ENCODE measurements around the gene NRAP. TPM values are rescaled to one million over a fixed set of nuclear protein-coding genes. Genes with fewer than 3 reads are reported as not detected.

The NRAP gene
- total RNA-seq, 1 experiment from 2014 or later = not detected

DNA sequence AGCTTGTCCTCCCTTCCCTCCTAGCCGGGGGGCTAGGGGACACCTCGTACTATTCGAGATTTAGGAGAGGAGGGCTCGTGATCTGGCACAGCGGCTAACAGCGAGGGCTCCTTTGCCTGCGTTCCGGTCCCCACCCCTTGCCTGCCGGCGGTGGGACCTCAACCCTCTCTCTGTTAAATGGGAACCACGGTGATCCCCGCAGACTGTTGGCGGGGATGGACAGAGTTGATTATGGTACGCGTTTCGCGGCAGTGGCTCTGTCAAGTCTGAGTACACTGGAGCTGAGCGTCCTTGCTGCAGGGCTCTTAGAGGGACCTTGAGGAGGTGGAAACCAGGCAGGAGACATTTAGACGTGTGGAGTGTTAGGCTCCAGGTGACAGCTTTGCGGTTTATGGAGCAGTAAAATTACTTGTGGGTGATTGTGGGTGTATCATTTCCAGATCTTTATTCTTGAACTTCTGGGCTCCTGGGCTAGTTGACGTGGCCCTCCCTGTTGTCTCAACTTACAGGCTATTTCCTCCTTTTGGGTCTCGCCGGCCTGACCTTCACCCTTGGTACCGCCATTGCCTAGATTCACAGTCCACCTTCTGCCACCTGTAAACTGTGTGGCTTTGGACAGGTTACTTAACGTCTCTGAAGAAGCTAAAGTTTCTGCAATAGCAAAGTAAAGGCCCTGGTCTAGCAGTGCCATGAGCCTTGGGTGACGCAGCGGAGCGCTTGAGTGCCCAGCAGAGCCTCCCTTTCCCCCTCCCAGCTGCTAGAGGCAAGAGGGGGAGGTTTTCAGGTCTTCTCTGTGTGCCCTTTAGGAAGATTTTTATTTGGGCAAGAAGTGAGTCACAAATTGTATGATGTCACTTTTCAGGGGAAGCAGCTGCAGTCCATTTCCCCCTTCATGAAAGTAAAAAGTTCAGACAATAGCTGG lies 16.6 kb upstream of the NRAP start:
- H3K27ac Mint-ChIP-seq (ENCODE audit: low read depth, unreplicated experiment) = peak overlapping the region; percentile 97
- BruUV-seq (replicated peaks) = TSS peak; percentile 27
- POLR2A ChIA-PET = interaction anchor here (0.6 to 1.8 kb wide), 10 partner anchors 9 to 865 kb away, joined by 3 to 5 read pairs (median 4); partner anchors contain the start of gene CCDC186
- peak; percentile 56 for DNase-seq (ENCODE audit: unreplicated experiment)
- intact Hi-C loops (cut with micrococcal nuclease) = no loop called here
- peak overlapping the region; percentile 78 for H3K4me3 Mint-ChIP-seq (ENCODE audit: unreplicated experiment)
- CTCF ChIA-PET = interaction anchor here (0.6 to 1.5 kb wide), 5 partner anchors 8 to 528 kb away, joined by 3 to 5 read pairs (median 3); no protein-coding TSS in a partner anchor
- no peaks in the 10 kb centered on the region for H3K36me3 Mint-ChIP-seq (ENCODE audit: insufficient read depth, unreplicated experiment)
- H3K9me3 Mint-ChIP-seq (ENCODE audit: unreplicated experiment) = peaks cover 18% of the 10 kb centered on the region
- H3K4me1 Mint-ChIP-seq (ENCODE audit: insufficient read depth, unreplicated experiment) = peaks cover 9% of the 10 kb centered on the region
- no peaks in the 10 kb centered on the region for H3K27me3 Mint-ChIP-seq (ENCODE audit: insufficient read depth, unreplicated experiment)
- no peak for TF ChIP-seq CTCF (IDR thresholded peaks at IDR 0.05; ENCODE audit: unreplicated experiment)

DNA sequence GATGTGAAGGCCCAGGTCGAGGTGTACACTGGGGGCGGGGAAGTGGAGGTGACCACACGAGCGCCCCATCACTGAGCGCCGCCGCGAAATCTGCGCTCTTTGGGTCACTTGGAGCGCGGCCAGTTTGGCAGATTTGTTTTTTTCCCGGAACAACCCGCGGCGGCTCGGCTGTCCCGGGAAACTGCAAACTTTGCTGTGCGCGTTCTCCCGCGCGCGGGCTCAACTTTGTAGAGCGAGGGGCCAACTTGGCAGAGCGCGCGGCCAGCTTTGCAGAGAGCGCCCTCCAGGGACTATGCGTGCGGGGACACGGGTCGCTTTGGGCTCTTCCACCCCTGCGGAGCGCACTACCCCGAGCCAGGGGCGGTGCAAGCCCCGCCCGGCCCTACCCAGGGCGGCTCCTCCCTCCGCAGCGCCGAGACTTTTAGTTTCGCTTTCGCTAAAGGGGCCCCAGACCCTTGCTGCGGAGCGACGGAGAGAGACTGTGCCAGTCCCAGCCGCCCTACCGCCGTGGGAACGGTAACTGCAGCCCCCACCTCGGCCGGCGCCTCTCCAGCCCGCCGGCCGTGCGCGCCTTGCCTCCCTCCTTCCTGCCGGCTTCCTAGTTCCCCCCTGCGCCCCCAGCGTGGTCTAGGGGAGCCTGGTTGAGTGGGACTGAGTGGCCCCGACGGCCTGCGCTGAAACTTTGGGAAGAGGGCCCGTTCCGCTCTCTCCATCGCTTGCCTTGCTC lies 15.8 kb upstream of the NRAP start, which contains the start of gene CASP7:
TSS of gene CASP7 (plus strand) at position 450 of the 727 bp plus-strand sequence. CDS start 17,582 bp downstream, outside the sequence.
- peak within 1 kb of the TSS; percentile 78 for H3K4me3 Mint-ChIP-seq (ENCODE audit: unreplicated experiment)
- H3K9me3 Mint-ChIP-seq (ENCODE audit: unreplicated experiment) = peaks cover 10% of the 10 kb centered on the region
- ChIA-PET CTCF (interaction anchor here (0.6 to 1.5 kb wide), 13 partner anchors 8 to 1345 kb away, joined by 3 to 7 read pairs (median 3); no protein-coding TSS in a partner anchor), POLR2A (interaction anchor here (0.7 to 1.8 kb wide), 9 partner anchors 10 to 495 kb away, joined by 3 to 5 read pairs (median 4); partner anchors contain the start of gene CCDC186)
- peak; percentile 79 for DNase-seq (ENCODE audit: unreplicated experiment)
- peaks cover 4% of the 10 kb centered on the region for H3K27me3 Mint-ChIP-seq (ENCODE audit: insufficient read depth, unreplicated experiment)
- no TSS peak for BruUV-seq (replicated peaks)
- H3K36me3 Mint-ChIP-seq (ENCODE audit: insufficient read depth, unreplicated experiment) = no peaks in the 10 kb centered on the region
- peak within 1 kb of the TSS; percentile 97 for H3K27ac Mint-ChIP-seq (ENCODE audit: low read depth, unreplicated experiment)
- no peak for TF ChIP-seq CTCF (IDR thresholded peaks at IDR 0.05; ENCODE audit: unreplicated experiment)
- H3K4me1 Mint-ChIP-seq (ENCODE audit: insufficient read depth, unreplicated experiment) = peaks cover 9% of the 10 kb centered on the region
- intact Hi-C loops (cut with micrococcal nuclease) = loop anchor here (2.0 kb wide), 1 partner anchor 423 kb away; no protein-coding TSS in a partner anchor

DNA sequence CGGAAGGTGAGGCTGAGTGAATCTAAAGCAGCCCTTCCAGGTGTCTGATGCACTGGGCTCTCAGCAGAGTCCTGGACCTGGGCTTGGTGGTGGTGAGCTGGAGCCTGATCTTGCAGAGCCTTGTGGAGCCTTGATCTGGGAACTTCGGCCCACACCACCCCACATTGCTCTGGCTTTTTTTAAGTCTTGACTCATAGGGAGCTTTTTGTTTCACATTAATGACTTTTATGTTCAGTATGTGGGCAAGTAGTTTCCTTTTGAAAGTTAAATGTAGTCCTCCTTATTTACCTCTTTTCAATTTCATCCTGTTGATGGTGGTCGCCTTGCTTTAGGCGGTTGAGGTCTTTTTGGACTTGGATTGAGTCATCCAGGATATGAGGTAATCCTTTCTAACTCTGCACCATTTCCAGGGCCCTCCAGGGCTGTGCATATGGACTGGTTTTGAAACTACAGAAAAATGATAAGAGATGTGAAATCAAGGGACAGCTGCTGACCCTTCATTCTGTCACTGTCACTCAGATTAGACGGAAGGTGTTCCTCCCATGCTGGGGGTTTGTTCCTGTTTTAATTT lies 2.9 kb upstream of the NRAP start:
- Mint-ChIP-seq H3K27me3 (ENCODE audit: insufficient read depth, unreplicated experiment) (peaks cover 12% of the 10 kb centered on the region), H3K36me3 (ENCODE audit: insufficient read depth, unreplicated experiment) (no peaks in the 10 kb centered on the region), H3K4me3 (ENCODE audit: unreplicated experiment) (no peak overlapping the region), H3K4me1 (ENCODE audit: insufficient read depth, unreplicated experiment) (peaks cover 11% of the 10 kb centered on the region), H3K9me3 (ENCODE audit: unreplicated experiment) (no peaks in the 10 kb centered on the region), H3K27ac (ENCODE audit: low read depth, unreplicated experiment) (no peak overlapping the region)
- DNase-seq (ENCODE audit: unreplicated experiment) = no peak
- intact Hi-C loops (cut with micrococcal nuclease) = no loop called here
- TF ChIP-seq CTCF (IDR thresholded peaks at IDR 0.05; ENCODE audit: unreplicated experiment) = no peak
- ChIA-PET CTCF (no interaction called here), POLR2A (no interaction called here)
- BruUV-seq (replicated peaks) = no TSS peak

All from MCF 10A (cell line).